NT2/D1 (cell line): ENCODE data around the gene MMUT.
"Not testable (repeated sequence)": the region's sequence is repeated elsewhere in the genome, so short reads cannot be mapped to it uniquely, and the experiment has no call there.

Experiments
- DNase-seq: peaks from one replicate; pipeline ENCODE4 v3.0.0-alpha.2; 2011; ENCODE audit warnings: low read depth, low spot score
- H3K27me3 ChIP-seq: 2 replicates; pipeline ENCODE4 v1.6.0; 2011; ENCODE audit warnings: mild to moderate bottlenecking; ENCODE audit not compliant: insufficient read length, insufficient read depth
- H3K36me3 ChIP-seq: 2 replicates; pipeline ENCODE4 v1.6.1; 2011; ENCODE audit warnings: mild to moderate bottlenecking, low read length, mixed read lengths; ENCODE audit not compliant: insufficient read depth, insufficient read length
- H3K4me1 ChIP-seq: 2 replicates; pipeline ENCODE4 v1.5.1; 2011; ENCODE audit not compliant: insufficient read depth, insufficient read length
- H3K4me3 ChIP-seq: 2 replicates; pipeline ENCODE4 v1.5.1; 2011; ENCODE audit warnings: low read depth; ENCODE audit not compliant: insufficient read length
- H3K9ac ChIP-seq: 2 replicates; pipeline ENCODE4 v1.6.0; 2011; ENCODE audit warnings: low read depth; ENCODE audit not compliant: insufficient read length
- H3K9me3 ChIP-seq: 2 replicates; pipeline ENCODE4 v1.5.1; 2011; ENCODE audit warnings: mild to moderate bottlenecking, low read length; ENCODE audit not compliant: insufficient read depth
- SUZ12 ChIP-seq: IDR thresholded peaks from 2 replicates; pipeline ENCODE4 v1.6.1; 2011; ENCODE audit not compliant: insufficient read length, insufficient read depth; ENCODE audit errors: extremely low read depth
- YY1 ChIP-seq: IDR thresholded peaks from 2 replicates; pipeline ENCODE4 v1.6.1; 2011; ENCODE audit not compliant: insufficient read length, insufficient read depth
- ZNF274 ChIP-seq: IDR thresholded peaks from 2 replicates; pipeline ENCODE4 v1.6.1; 2011; ENCODE audit warnings: mild to moderate bottlenecking, low read depth, low read length

MMUT gene

GRCh38 chr6:49423817-49424216 lies 39.2 kb downstream of the MMUT start:
- TF ChIP-seq YY1 (no peak), ZNF274 (no peak), SUZ12 (no peak)
- H3K4me1 ChIP-seq = no peaks in the 10 kb centered on the region
- DNase-seq = no peak
- no peak overlapping the region for H3K4me3 ChIP-seq
- H3K36me3 ChIP-seq = no peaks in the 10 kb centered on the region
- H3K9ac ChIP-seq = no peak overlapping the region
- no peaks in the 10 kb centered on the region for H3K9me3 ChIP-seq
- no peaks in the 10 kb centered on the region for H3K27me3 ChIP-seq

GRCh38 chr6:49416195-49416594 lies 46.9 kb downstream of the MMUT start:
- Histone ChIP-seq H3K9me3 (no peaks in the 10 kb centered on the region), H3K36me3 (no peaks in the 10 kb centered on the region), H3K9ac (no peak overlapping the region), H3K4me1 (no peaks in the 10 kb centered on the region), H3K4me3 (no peak overlapping the region), H3K27me3 (no peaks in the 10 kb centered on the region)
- no peak for TF ChIP-seq YY1
- TF ChIP-seq ZNF274 = no peak
- TF ChIP-seq SUZ12 = no peak
- no peak for DNase-seq

GRCh38 chr6:49415358-49415757 lies 47.7 kb downstream of the MMUT start:
- no peak overlapping the region for H3K9ac ChIP-seq
- TF ChIP-seq ZNF274 (no peak), YY1 (no peak), SUZ12 (no peak)
- H3K27me3 ChIP-seq = no peaks in the 10 kb centered on the region
- no peak overlapping the region for H3K4me3 ChIP-seq
- no peaks in the 10 kb centered on the region for H3K9me3 ChIP-seq
- H3K4me1 ChIP-seq = no peaks in the 10 kb centered on the region
- no peaks in the 10 kb centered on the region for H3K36me3 ChIP-seq
- no peak for DNase-seq

GRCh38 chr6:49410564-49410963 lies 52.5 kb downstream of the MMUT start:
- H3K36me3 ChIP-seq = no peaks in the 10 kb centered on the region
- H3K4me1 ChIP-seq = no peaks in the 10 kb centered on the region
- H3K4me3 ChIP-seq = no peak overlapping the region
- H3K9me3 ChIP-seq = no peaks in the 10 kb centered on the region
- no peak for DNase-seq
- no peaks in the 10 kb centered on the region for H3K27me3 ChIP-seq
- H3K9ac ChIP-seq = no peak overlapping the region
- TF ChIP-seq SUZ12 (no peak), ZNF274 (no peak), YY1 (no peak)

- no peaks in the 10 kb centered on the region for H3K27me3 ChIP-seq
- H3K4me3 ChIP-seq = no peak overlapping the region
- H3K9me3 ChIP-seq = no peaks in the 10 kb centered on the region
- H3K36me3 ChIP-seq = no peaks in the 10 kb centered on the region
- no peaks in the 10 kb centered on the region for H3K4me1 ChIP-seq
- no peak overlapping the region for H3K9ac ChIP-seq
- no peak for TF ChIP-seq SUZ12
- TF ChIP-seq ZNF274 = no peak
- no peak for TF ChIP-seq YY1
- DNase-seq = peak; percentile 51
Measured at GRCh38 chr6:49409951-49410542, 53.0 kb downstream of the MMUT start.

GRCh38 chr6:49406250-49406970 lies 56.6 kb downstream of the MMUT start:
- H3K9ac ChIP-seq = no peak overlapping the region

GRCh38 chr6:49401063-49401462 lies 62.0 kb downstream of the MMUT start:
- Histone ChIP-seq H3K27me3 (no peaks in the 10 kb centered on the region), H3K9me3 (no peaks in the 10 kb centered on the region), H3K4me3 (no peak overlapping the region), H3K36me3 (no peaks in the 10 kb centered on the region), H3K9ac (no peak overlapping the region), H3K4me1 (no peaks in the 10 kb centered on the region)
- DNase-seq = no peak
- TF ChIP-seq ZNF274 = no peak
- no peak for TF ChIP-seq SUZ12
- TF ChIP-seq YY1 = no peak

More at GRCh38 chr6:49406250-49406970, 56.6 kb downstream of the MMUT start:
- no peak for DNase-seq
- Histone ChIP-seq H3K4me1 (no peaks in the 10 kb centered on the region), H3K36me3 (no peaks in the 10 kb centered on the region), H3K9me3 (no peaks in the 10 kb centered on the region), H3K4me3 (no peak overlapping the region), H3K27me3 (no peaks in the 10 kb centered on the region)
- no peak for TF ChIP-seq ZNF274
- TF ChIP-seq YY1 = no peak

- not testable (repeated sequence) for H3K9ac ChIP-seq, H3K27me3 ChIP-seq, DNase-seq
Measured at GRCh38 chr6:49386667-49387508, 76.2 kb downstream of the MMUT start.

More at GRCh38 chr6:49386667-49387508, 76.2 kb downstream of the MMUT start:
- H3K4me1 ChIP-seq, H3K9me3 ChIP-seq, H3K36me3 ChIP-seq, H3K4me3 ChIP-seq: not testable (repeated sequence)
